GM12878 (cell line): ENCODE results near the gene PPP1R7. TPM values are rescaled to one million over a fixed set of nuclear protein-coding genes. Genes with fewer than 3 reads are reported as not detected.
A peak's percentile ranks its signal among the peaks of the same experiment; 100 is the strongest.

Experiments used
- ATAC-seq: fragments of 200-7000 bp; cut with Tn5 transposase; 3 replicates; pipeline ENCODE4 v1.9.1; 2020; ENCODE audit warnings: mild to moderate bottlenecking, moderate library complexity
- BruUV-seq: library from RNA; stranded (reverse); fragments of 400-500 nt; replicated peaks from 2 replicates; lab custom pipeline; 2021; lab: Mats Ljungman, UMichigan
- CTCF ChIA-PET: fragments of 300-600 bp; sonication (Branson Sonifier 250); formaldehyde crosslinking; extraction: SDS; loops from one replicate; lab custom pipeline; 2021; ENCODE audit warnings: inconsistent platforms; lab: Yijun Ruan, JAX
- POLR2A ChIA-PET: fragments of 350-600 bp; formaldehyde crosslinking; extraction: SDS; loops from one replicate; lab custom pipeline; 2021; ENCODE audit warnings: inconsistent platforms; lab: Charles Lee
- RAD21 ChIA-PET: fragments of 300-600 bp; sonication (Branson Sonifier 250); formaldehyde crosslinking; loops from one replicate; lab custom pipeline; 2023; ENCODE audit warnings: antibody characterized with exemption; ENCODE audit not compliant: unreplicated experiment; lab: Charles Lee
- SMC1A ChIA-PET: fragments of 300-600 bp; sonication (Branson Sonifier 250); formaldehyde crosslinking; loops from one replicate; lab custom pipeline; 2023; ENCODE audit not compliant: unreplicated experiment, uncharacterized antibody; lab: Charles Lee
- DNase-seq: peaks from one replicate; pipeline ENCODE4 v3.0.0-alpha.2; 2011; ENCODE audit warnings: low read depth, low spot score
- FAIRE-seq: peaks from 3 replicates; lab custom pipeline; 2011; peaks lifted over from hg19 to GRCh38; lab: Jason Lieb, UNC
- H2AFZ ChIP-seq: 2 replicates; pipeline ENCODE4 v1.6.0; 2011; ENCODE audit warnings: low read depth, low read length, control low read depth; ENCODE audit not compliant: control insufficient read depth
- H3K27ac ChIP-seq: 2 replicates; pipeline ENCODE4 v1.5.1; 2011; ENCODE audit warnings: control low read depth; ENCODE audit not compliant: control insufficient read depth, insufficient read depth
- H3K27me3 ChIP-seq, 2 experiments: replicated peaks in 1 of 2; 2 replicates each; pipeline versions ENCODE4 v1.6.0 to v1.6.1; 2011; ENCODE audit warnings: low read length in 1 of 2; ENCODE audit not compliant: control insufficient read depth in 2 of 2, insufficient read depth in 2 of 2
- H3K36me3 ChIP-seq, 2 experiments: 2 replicates each; pipeline ENCODE4 v1.5.1; 2011; ENCODE audit warnings: low read length in 1 of 2; ENCODE audit not compliant: control insufficient read depth in 2 of 2, insufficient read depth in 2 of 2
- H3K4me1 ChIP-seq: 2 replicates; pipeline ENCODE4 v1.6.1; 2011; ENCODE audit warnings: mild to moderate bottlenecking, low read length, moderate library complexity, mixed read lengths; ENCODE audit not compliant: control insufficient read depth, insufficient read depth
- H3K4me2 ChIP-seq: 2 replicates; pipeline ENCODE4 v1.6.0; 2011; ENCODE audit warnings: control low read depth; ENCODE audit not compliant: control insufficient read depth, insufficient read depth
- H3K4me3 ChIP-seq: fragments of 200-600 bp; sonication (generic); 2 replicates; pipeline ENCODE4 v1.5.1; 2016
- H3K79me2 ChIP-seq: 2 replicates; pipeline ENCODE4 v1.6.0; 2011; ENCODE audit warnings: low read length; ENCODE audit not compliant: control insufficient read depth, insufficient read depth
- H3K9ac ChIP-seq: 2 replicates; pipeline ENCODE4 v1.8.0; 2011; ENCODE audit warnings: low read length, control low read depth, mixed read lengths; ENCODE audit not compliant: control insufficient read depth, insufficient read depth
- H3K9me3 ChIP-seq: replicated peaks from 3 replicates; pipeline ENCODE4 v1.5.1; 2011; ENCODE audit warnings: mild to moderate bottlenecking, low read length; ENCODE audit not compliant: control insufficient read depth, insufficient read depth
- H4K20me1 ChIP-seq: 2 replicates; pipeline ENCODE4 v1.6.0; 2011; ENCODE audit not compliant: control insufficient read depth, insufficient read depth
- BHLHE40 ChIP-seq, 2 experiments: fragments of 450-650 bp in 1 of 2; IDR thresholded peaks; 2 replicates each; pipeline ENCODE4 v1.6.1; 2011 to 2017; ENCODE audit warnings: low read depth in 2 of 2, borderline replicate concordance in 1 of 2, improper control_type of control experiment in 1 of 2, low read length in 1 of 2, mild to moderate bottlenecking in 1 of 2
- RAD51 ChIP-seq: fragments of 450-650 bp; IDR thresholded peaks from 2 replicates; pipeline ENCODE4 v1.6.1; 2016; ENCODE audit warnings: moderate library complexity, mild to moderate bottlenecking, inconsistent platforms
- RUNX3 ChIP-seq: IDR thresholded peaks from 2 replicates; pipeline ENCODE4 v1.6.1; 2012; ENCODE audit warnings: low read length, inconsistent platforms
- SMARCA5 ChIP-seq: fragments of 450-650 bp; IDR thresholded peaks from 2 replicates; pipeline ENCODE4 v1.6.1; 2017; ENCODE audit warnings: mild to moderate bottlenecking
- USF1 ChIP-seq: IDR thresholded peaks from 2 replicates; pipeline ENCODE4 v1.6.1; 2011; ENCODE audit warnings: borderline replicate concordance, low read depth, mild to moderate bottlenecking, moderate library complexity, mixed read lengths, low read length; ENCODE audit not compliant: insufficient read depth; ENCODE audit errors: extremely low read length
- WGBS: methylation state at CpG from one replicate; pipeline ENCODE4 v1.1.6; 2016; ENCODE audit warnings: low lambda C conversion rate; ENCODE audit not compliant: insufficient replicate concordance, insufficient coverage; ENCODE audit errors: missing lambda C conversion rate; 5-methylcytosine and 5-hydroxymethylcytosine counted together
- in situ Hi-C: fragments of 300-500 bp; cut with MboI; formaldehyde crosslinking; loops from 9 replicates; pipeline ENCODE4 v1.14.3; 2018; ENCODE audit warnings: mixed read lengths
- intact Hi-C: fragments of 100-400 bp; cut with micrococcal nuclease; formaldehyde crosslinking; loops from one replicate; pipeline ENCODE4 v1.14.2; 2022; ENCODE audit not compliant: unreplicated experiment
- polyA plus RNA-seq, 11 experiments: library from polyadenylated mRNA; depleted of rRNA in 4 of 11; unstranded in 6 of 11; stranded (reverse) in 5 of 11; fragments of >200 nt; fragmentation: Nextera tagmentation in 4 of 11; fragmentation: Illumina TruSeq in 1 of 11; extraction: Ambion mirVana in 4 of 11; extraction: Trizol in 1 of 11; gene quantifications; 1 replicate in 1 of 11; 2 replicates in 10 of 11; pipeline versions ENCODE4 v1.2.1 to v1.2.3, GENCODE V29; 2011 to 2016; ENCODE audit warnings: inconsistent platforms in 2 of 11, missing spikeins in 2 of 11, low read depth in 1 of 11
- total RNA-seq, 4 experiments: library from RNA; depleted of rRNA in 3 of 4; stranded (reverse); fragments of >200 nt in 3 of 4; fragmentation: Illumina TruSeq in 1 of 4; extraction: Trizol in 1 of 4; gene quantifications; 2 replicates each; pipeline versions ENCODE4 v1.2.1 to v1.2.3, GENCODE V29; 2013 to 2021
- TF ChIP-seq, protein P1 (sequence below): IDR thresholded peaks from 2 replicates; pipeline ENCODE4 v1.6.1; 2011; ENCODE audit warnings: low read depth, low read length, improper control_type of control experiment, borderline replicate concordance

Gene PPP1R7
- total and polyA plus RNA-seq, 10 of the 15 experiments (the other 5 are each of a cell fraction or from before 2014, with no cell fraction given) = 78.5 to 174 (median 93.7) TPM

DNA sequence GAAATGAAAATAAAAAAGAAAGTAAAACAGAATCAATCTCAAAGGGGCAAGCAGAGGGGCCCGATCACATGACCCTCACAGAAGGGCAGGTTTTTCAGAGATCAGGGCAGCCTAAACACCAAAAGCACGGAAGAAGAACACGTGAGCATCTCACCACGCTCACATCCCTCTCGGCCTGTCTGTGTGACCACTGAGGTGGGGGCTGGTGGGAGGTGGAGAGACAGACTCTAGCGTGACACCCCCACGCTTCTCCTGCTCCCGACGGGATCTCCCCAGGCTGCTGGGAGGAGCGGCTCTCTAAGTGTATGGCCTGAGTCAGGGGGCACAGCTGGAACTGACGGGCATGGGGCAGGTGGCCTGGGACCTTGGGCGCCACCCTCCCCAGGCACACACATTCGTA lies 24.6 kb upstream of the PPP1R7 start:
- Histone ChIP-seq H2AFZ (0 out of 2 replicates have a peak overlapping the region, but pooled peaks have one; percentile 7), H4K20me1 (no peaks in the 10 kb centered on the region), H3K27me3 (no peaks in the 10 kb centered on the region), H3K4me3 (no peak overlapping the region; the same call in 1 of the 2 replicates), H3K36me3 (peaks cover 11 to 16% of the 10 kb centered on the region in 2 experiments; a peak in 3 of 4 replicates), H3K9ac (peak overlapping the region; percentile 56), H3K4me2 (peak overlapping the region; percentile 77), H3K4me1 (peaks cover 43% of the 10 kb centered on the region), H3K27ac (peak overlapping the region; percentile 97), H3K79me2 (peaks cover 31% of the 10 kb centered on the region), H3K9me3 (peaks cover 3% of the 10 kb centered on the region)
- no peak for DNase-seq
- no TSS peak for BruUV-seq
- in situ Hi-C loops (no loop called here), intact Hi-C loops (loop anchor here (2.0 kb wide), 2 partner anchors 23 to 27 kb away; partner anchors contain the start of gene PASK)
- CTCF ChIA-PET = interaction anchor here (2.1 kb wide), 1 partner anchor 15 kb away, joined by 10 read pairs; no protein-coding TSS in a partner anchor
- SMC1A ChIA-PET = interaction anchor here (0.9 to 5.4 kb wide), 4 partner anchors 8 to 26 kb away, joined by 3 to 48 read pairs (median 5); no protein-coding TSS in a partner anchor
- no peak for ATAC-seq
- TF ChIP-seq SMARCA5 (no peak), USF1 (peak; percentile 43), BHLHE40 (IDR thresholded peaks at IDR 0.05; ENCODE audit: borderline replicate concordance in 1 of 2, low read depth in 2 of 2, low read length in 1 of 2) (peak; percentile 51 to 64; a peak in 2 of 4 replicates), RAD51 (peak; percentile 47; the same call in 1 of the 2 replicates), RUNX3 (0 out of 2 replicates have a peak, but pooled peaks have one; percentile 9)
- TF ChIP-seq, protein P1, sequence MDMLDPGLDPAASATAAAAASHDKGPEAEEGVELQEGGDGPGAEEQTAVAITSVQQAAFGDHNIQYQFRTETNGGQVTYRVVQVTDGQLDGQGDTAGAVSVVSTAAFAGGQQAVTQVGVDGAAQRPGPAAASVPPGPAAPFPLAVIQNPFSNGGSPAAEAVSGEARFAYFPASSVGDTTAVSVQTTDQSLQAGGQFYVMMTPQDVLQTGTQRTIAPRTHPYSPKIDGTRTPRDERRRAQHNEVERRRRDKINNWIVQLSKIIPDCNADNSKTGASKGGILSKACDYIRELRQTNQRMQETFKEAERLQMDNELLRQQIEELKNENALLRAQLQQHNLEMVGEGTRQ = peak; percentile 16; the same call in 1 of the 2 replicates
- 72% methylated on average over 13 of the region's 13 CpGs for WGBS
- POLR2A ChIA-PET = interaction anchor here (1.0 to 4.3 kb wide), 3 partner anchors 12 to 29 kb away, joined by 3 to 35 read pairs (median 10); partner anchors contain the start of gene MTERF4
- RAD21 ChIA-PET = interaction anchor here (1.1 to 1.8 kb wide), 2 partner anchors 8 to 24 kb away, joined by 3 to 6 read pairs; partner anchors contain the start of gene PASK
- no peak for FAIRE-seq
